GM12801 (cell line): ENCODE results near the gene IL10.

Source experiments
- TF ChIP-seq, protein P1 (sequence below): IDR thresholded peaks from one replicate; pipeline ENCODE4 v1.5.1; 2011; ENCODE audit warnings: control low read depth; ENCODE audit not compliant: insufficient read length; ENCODE audit errors: extremely low read depth

The IL10 gene

DNA sequence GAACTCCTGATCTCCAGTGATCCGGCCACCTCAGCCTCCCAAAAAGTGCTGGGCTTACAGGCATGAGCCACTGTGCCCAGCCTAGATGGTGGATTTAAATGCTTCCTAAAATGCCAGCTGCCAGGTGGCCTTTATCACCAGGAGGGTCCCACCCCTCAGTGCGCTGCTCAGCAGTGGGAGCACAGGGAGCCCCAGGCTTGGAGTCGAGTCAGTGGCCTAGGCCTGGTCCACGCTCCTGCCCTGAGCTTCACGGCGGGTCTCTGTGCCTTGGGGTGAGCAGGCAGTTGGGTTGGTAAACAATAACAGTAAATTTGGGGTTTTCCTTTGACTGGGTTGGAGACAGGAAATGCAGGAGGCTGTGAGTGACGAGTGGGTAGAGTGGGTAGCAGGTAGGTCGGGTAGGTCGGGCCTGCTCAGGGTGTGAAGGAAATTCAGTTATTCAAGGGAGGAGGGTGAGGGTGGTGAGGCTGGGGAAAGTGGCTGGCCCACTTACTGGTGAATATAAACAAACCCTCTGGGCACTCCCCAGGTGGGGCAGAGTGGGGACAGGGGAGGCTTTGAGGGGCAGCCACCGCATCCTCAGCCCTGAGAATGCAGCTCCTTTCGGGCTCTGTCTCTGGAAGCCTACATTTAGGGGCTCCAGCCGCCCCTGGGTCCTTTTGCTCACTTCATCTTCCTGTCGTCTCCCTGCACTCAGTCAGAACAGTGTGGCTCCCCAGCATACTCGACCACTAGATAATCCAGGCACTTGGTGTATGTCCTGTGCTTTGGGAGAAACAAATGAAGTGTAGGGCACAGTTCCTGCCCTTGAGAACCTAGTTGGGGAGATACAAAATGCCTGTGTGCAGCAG, 35.2 kb downstream of the IL10 start:
- TF ChIP-seq, protein P1, sequence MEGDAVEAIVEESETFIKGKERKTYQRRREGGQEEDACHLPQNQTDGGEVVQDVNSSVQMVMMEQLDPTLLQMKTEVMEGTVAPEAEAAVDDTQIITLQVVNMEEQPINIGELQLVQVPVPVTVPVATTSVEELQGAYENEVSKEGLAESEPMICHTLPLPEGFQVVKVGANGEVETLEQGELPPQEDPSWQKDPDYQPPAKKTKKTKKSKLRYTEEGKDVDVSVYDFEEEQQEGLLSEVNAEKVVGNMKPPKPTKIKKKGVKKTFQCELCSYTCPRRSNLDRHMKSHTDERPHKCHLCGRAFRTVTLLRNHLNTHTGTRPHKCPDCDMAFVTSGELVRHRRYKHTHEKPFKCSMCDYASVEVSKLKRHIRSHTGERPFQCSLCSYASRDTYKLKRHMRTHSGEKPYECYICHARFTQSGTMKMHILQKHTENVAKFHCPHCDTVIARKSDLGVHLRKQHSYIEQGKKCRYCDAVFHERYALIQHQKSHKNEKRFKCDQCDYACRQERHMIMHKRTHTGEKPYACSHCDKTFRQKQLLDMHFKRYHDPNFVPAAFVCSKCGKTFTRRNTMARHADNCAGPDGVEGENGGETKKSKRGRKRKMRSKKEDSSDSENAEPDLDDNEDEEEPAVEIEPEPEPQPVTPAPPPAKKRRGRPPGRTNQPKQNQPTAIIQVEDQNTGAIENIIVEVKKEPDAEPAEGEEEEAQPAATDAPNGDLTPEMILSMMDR: no peak

DNA sequence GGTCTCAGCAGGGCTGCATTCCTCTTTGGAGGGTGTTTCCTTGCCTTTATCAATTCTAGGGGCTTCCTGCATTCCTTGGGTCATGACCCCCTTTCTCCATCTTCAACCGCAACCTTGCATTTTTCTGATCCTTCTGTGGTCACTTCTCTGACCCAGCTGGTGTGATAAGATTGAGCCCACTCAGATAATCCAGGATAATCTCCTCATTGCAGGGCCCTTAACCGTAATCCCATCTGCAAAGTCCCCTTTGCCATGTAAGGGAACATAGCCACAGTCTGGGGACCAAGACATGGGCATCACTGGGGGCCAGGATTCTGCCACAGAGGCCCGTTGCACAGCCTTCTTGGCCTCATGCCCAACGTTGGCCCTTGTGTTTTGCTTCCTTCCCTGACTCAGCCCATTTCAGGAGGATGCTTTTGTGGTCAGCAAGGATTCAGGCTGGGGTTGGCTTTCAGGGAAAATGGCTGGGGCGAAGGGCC, 36.7 kb downstream of the IL10 start:
- TF ChIP-seq, protein P1: no peak

DNA sequence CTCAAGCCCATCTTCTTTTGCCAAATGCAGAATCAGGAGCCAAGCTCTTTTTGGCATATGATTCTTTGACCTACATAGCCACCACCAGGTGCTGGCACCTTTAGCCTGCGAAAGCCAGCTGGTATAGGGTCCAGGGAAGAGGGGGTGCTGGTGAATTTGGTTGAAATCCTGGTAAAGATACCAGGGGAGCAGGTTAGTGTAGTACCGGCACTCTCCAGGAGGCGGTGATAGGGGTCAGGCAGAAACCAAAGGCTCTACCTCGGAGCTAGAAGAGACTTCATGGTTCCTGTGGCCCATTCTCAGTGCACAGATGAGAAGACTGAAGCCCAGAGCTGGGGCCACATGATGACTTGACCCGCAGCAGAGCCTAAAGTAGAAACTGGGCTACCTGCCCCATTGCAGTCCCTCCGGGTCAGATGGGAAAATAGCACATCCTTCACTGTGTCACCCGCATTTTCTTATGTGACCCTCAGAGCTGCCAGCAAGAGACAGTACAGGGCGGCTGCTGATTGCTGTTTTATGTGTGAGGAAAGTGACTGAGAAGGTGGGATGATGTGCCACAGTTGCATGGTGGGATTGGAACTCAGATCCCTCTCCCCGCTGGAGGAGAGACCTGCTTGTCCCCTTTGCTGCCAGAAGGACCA, 37.7 kb downstream of the IL10 start:
- TF ChIP-seq, protein P1: peak; percentile 82

DNA sequence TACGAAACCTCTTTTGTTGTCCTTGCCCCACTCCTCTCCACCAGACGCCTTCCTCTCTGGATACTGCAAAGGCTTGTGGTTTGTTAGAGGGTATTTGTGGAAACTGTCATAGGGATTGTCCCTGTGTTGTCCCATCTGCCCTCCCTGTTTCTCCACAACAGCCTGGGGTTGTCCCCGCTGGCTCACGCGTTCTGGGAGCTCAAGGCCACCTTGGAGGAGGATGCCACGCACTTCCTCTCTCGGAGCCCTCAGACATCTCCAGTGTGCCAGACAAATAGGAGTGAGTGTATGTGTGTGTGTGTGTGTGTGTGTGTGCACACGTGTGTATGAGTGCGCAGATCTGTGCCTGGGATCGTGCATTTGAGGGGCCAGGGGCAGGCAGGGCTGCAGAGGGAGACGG, 39.3 kb downstream of the IL10 start:
- TF ChIP-seq, protein P1: no peak

DNA sequence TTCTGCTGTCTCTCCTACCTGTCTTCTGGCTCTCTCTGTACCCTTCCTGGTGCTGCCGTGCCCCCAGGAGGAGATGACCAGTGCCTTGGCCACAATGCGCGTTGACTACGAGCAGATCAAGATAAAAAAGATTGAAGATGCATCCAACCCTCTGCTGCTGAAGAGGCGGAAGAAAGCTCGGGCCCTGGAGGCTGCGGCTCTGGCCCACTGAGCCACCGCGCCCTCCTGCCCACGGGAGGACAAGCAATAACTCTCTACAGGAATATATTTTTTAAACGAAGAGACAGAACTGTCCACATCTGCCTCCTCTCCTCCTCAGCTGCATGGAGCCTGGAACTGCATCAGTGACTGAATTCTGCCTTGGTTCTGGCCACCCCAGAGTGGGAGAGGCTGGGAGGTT, 39.8 kb downstream of the IL10 start:
- TF ChIP-seq, protein P1: no peak

DNA sequence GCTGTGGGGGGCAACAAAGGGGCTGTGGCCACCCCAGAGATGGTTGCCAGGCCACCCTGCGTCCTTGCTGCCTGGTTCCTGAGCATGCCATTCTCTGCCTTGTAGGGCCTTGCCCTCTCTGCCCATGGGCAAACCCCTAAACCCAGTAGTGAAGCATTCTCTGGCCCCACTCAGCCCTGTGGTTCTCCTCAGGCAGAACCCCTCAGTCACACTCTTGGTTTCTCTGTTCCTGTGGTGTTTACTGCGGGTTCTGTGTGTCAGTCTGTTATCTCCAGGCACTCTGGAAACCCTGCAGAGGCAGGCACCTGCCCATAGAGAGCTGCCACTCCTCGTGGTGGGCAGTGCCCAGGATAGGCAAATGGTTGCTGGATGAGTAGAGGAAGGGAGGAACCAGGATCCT, 42.8 kb downstream of the IL10 start:
- TF ChIP-seq, protein P1: no peak

DNA sequence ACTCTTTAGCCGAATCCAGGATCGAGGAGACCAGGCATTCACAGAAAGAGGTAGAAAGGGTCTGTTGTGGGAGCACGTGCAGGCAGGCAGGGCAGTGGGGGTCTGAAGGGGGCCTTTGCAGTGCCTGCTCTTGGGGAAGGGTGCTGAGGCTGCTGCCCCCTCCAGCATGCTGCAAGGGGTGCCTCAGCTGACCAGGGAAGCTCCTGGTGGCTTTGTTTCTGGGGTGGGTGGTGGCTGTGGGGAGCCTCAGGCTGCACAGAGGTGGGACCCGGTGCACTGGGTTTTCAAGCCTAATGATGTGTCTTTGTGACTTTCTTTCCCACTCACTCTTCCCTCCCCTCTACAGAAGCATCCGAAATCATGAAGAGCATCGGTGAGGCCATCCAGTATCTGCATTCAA, 43.2 kb downstream of the IL10 start:
- TF ChIP-seq, protein P1: no peak
